HG03039 (cell line): ENCODE measurements around the gene FNBP1.
"Not testable (repeated sequence)": the region's sequence is repeated elsewhere in the genome, so short reads cannot be mapped to it uniquely, and the experiment has no call there.

Experiments
- ATAC-seq: cut with Tn5 transposase; IDR thresholded peaks from one replicate; pipeline ENCODE4 v1.9.1; 2021; ENCODE audit warnings: mild to moderate bottlenecking, moderate library complexity; ENCODE audit not compliant: unreplicated experiment

FNBP1 gene

DNA sequence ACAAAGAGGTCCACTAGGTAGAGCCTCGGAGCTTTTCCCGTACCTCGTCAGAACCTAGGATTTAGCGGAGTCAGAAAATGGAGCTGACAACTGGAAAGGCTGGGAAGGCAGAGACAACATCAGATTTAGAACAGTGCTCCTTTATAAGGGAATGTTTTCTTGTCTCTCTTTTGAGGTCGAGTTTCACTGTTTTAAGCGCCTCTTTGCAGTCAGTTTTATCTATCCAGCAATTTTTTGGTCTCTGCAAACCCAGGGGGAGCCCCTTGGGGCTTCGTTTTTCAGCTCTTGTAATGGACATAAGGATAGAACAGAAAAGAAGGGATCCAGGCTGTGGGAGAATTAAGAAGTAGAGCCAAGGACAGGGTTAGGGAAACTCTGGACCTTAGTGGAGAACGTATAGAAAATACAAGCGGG is 80.5 kb downstream of the FNBP1 start:
- no peak for ATAC-seq

DNA sequence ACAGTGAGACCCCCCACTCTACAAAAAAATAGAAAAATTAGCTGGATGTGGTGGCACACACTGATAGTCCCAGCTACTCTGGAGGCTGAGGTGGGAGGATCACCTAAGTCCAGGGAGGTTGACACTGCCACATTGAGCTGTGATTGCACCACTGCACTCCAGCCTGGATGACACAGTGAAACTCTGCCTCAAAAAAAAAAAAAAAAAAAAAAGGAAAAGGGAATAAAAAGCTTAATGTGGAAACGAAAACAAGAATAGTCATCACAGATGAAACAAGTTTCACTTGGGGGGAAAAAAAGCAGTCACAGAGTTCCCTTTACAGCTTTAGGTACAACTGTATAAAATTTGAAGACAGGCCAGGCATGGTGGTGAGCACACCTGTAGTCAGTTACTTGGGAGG is 84.2 kb downstream of the FNBP1 start:
- ATAC-seq: no peak

DNA sequence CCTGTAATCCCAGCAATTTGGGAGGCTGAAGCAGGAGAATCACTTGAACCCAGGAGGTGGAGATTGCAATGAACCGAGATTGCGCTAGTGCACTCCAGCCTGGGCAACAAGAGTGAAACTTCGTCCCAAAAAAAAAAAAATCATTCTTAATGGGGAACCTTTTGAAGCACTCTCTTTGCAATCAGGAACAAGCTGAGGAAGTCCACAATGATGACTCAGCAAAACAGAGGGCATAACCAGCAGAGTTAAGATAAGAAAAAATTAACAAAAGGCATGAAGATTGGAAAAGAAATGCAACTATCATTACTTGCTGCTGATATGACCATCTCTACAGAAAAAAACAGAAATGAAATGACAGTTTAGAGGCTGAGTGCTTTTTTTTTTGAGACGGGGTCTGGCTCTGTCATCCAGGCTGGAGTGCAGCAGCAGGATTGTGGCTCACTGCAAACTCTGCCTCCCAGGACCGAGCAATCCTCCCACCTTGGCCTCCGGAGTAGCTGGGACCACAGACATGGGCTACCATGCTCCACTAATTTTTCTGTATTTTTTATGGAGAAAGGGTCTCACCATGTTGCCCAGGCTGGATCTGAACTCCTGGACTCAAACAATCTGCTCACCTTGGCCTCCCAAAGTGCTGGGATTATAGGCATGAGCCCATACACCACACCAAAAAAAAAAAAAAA is 88.0 kb downstream of the FNBP1 start:
- ATAC-seq: no peak

DNA sequence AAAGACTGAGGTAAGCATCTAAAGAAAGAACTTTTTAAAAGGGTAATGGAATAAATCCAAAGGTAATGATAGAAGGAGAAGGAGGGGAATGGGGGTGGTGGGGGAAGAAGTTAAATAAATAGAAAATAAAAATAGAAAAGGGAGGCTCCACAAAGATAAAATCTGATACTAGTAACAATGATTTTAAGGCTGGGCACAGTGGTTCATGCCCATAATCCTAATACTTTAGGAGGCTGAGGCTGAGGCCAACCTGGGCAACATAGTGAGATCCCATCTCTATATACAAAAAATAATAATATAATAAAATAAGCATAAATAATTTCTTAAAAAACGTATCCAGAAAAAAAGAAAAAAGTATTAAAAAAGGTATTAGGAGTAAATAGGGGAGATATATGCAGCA is 89.3 kb downstream of the FNBP1 start:
- ATAC-seq: no peak

DNA sequence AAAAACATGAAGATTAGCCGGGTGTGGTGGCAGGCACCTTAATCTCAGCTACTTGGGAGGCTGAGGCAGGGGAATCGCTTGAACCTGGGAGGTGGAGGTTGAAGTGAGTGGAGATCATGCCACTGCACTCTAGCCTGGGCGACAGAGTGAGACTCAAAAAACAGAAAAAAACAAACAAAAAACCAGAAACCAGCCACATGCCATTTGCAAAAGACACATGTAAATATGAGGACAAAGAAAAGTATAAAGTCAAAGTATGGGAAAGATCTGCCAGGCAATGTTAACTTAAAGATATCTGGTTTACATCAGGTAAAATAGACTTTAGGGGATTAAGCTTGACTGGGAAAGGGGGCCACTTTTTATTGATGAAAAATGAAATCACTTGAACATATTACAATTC is 90.7 kb downstream of the FNBP1 start:
- ATAC-seq: no peak

DNA sequence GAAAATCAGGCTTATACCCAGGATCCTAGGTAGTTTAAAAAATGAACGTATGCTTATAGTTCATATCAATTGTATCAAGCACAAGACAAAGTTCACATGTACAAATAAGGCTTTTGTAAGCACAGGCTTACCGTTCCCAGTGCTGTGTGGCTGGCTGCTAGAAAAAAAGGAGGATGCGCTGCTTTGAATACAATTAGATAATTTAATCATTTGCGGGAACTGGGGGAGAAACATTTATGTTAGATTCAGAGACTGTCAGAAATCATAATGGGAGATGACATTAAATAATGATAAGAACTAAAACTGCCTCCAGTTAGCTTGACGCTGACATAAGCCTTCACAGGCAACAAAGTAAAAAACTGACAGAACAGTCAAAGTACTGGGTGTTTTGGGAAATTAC is 93.2 kb downstream of the FNBP1 start:
- ATAC-seq: no peak

DNA sequence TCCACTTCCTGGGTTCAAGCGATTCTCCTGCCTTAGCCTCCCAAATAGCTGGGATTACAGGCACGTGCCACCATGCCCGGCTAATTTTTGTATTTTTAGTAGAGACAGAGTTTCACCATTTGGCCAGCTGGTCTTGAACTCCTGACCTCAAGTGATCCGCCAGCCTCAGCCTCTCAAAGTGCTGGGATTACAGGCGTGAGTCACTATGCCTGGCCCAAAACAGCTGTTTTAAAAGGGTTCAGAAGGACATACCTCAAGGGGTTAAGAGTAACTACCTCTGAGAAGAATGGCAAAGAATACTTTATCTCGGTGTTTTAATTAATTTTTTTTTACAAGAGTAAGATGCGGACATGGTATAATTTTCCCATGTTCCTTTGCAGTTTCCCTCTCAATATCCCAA is 94.4 kb downstream of the FNBP1 start:
- not testable (repeated sequence) for ATAC-seq

DNA sequence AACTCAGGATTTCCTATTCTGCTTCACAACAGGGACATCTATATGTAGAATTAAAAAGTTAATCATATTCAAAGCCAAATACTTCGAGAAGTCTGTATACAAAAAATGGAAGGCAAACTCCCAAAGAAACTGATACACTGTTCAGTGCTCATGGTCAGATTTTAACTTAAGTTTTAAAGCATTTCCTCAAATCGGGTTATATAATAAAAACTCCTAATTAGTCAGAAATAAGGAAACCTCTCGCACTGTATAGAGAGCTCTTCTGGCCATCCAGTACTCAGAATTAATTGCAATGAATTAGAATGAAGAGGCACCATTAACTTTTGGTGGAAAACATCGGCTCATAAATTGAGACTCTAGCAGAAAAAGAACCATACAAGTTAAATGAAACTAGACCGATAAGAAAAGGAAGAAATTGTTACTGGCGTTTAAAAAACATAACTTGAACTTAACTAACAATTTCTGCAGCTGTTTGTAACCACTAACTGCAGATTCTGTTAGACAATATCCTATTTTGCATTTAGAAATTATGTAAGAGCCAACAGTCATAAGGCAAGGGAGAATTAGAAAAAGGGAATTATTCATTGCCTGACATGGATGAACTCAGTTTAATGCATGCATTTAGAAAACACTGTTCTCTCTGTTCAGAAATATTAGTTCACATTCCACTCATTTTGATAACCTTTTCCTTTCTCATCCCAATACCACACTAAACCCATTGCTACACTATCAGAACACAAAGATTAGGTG is 96.6 kb downstream of the FNBP1 start:
- ATAC-seq: no peak

DNA sequence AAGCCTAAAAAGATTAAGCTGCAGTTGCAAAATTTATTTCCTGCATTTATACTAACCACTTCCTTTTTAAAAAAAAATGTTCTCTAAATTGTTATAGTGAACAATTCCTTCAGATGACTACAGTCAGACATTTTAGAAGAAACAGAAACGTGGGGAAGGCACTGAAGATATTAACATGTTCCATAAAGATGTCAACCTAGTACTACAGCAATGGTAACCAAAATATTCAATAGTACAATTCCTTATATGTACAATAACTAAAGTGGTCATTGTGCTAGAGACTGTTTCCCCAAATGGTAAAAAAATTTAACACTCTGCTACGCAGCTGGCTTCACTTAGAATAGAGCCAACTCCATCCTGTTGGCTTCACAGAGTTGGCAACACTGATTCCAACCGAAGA is 97.7 kb downstream of the FNBP1 start:
- no peak for ATAC-seq

DNA sequence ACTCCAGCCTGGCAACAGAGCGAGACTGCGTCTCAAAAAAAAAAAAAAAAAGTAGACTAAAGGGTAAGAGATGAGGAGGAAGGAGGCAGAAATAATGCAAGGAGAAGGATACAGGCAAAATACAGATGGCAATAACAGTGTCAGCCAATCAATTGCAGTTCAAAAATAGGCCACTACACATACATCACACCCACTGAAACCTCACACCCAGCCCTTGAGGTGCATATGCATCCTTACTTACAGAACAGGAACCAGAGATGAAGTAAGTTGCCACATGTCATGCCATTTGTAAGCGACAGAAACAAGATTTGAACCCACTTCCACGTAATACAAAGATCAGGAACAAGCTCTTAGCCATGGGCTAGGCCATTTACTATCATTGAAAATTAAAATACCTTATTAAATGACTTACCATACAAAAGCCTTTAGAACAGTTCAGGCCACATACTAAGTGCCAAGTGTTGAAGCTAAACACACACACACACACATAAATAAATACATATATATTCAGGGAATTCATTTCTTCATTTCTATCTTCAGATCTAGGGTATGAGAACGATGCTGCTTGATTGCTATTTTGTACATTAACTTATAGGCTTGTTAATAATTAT is 98.4 kb downstream of the FNBP1 start:
- no peak for ATAC-seq

DNA sequence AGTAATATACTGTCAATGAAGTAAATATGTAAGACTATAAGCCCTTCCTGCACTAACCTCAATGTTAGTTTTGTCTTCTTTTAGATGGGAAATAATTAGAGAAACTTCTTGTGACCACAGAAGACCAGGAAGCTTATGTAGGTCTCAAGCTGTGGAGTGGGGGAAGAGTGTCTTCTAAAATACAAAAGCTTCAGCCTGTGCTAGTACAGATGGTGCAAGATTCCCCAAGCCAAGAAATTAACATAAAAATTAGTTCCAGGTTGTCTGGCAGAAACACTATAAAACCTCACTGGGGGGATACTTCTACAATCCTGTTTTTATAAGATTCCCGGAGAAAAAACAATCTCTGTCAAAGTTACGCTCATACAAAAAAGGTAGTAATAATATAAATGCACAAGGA is 103.6 kb downstream of the FNBP1 start:
- ATAC-seq: no peak

DNA sequence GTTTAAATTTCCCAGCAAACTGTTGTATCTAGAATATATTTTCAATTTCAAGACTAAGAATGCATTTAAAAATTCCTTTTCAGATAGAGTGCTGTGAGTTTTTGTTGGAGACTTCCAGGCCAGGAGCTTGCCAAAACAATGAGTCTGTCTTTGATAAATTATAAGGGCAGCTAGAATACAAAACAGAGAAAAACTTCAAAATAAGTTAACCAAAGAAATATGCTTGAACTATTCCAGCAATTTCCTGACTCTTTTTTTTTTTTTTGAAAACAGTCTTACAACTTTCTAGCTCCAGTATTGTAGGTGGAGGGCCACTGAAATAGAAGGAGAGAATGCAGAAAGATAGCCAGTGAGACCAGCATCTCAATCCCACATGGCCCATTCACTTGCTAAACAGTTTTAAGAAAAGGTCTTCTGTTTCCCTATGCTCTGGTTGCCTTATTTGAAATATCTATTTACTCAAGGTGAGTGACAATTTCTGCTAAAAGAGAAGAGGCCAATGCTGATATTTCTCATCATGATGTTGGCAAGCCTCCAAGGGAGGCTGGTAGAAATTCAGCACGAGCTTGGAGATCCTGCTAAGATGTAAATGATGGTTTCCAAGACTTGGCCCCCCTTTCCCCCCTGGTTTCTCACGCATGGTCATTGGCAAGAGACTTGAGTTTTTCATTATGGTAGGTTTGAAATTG is 104.6 kb downstream of the FNBP1 start:
- ATAC-seq: no peak

DNA sequence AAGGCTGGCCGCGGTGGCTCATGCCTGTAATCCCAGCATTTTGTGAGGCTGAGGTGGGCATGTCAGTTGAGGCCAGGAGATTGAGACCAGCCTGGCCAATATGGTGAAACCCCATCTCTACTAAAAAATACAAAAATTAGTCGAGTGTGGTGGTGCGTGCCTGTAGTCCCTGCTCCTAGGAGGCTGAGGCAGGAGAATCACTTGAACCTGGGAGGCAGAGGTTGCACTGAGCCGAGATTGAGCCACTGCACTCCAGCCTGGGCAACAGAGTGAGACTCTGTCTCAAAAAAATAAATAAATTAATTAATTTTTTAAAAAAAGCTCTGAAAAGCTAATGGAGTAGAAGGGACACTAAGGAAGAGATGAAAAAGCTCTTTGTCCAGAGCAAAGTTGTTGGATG is 105.1 kb downstream of the FNBP1 start:
- ATAC-seq: not testable (repeated sequence)

DNA sequence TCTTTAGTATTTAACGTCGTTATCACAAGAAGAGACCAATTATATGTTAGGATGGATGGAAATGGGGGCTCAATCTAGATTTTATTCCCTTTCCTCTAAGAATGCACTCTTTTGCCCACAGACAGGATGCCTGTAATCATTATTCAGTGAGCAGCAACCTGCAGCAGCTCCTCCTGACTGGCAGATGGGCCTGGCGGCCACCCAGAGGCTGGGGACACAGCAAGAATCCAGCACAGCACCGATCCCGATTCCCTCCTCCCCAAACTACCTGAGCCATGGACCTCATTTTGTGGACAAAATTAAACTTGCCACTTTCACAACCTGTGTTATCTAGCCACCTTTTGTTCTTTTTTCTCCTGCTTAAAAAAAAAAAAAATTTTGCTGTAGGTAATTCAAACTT is 106.8 kb downstream of the FNBP1 start:
- ATAC-seq: no peak

DNA sequence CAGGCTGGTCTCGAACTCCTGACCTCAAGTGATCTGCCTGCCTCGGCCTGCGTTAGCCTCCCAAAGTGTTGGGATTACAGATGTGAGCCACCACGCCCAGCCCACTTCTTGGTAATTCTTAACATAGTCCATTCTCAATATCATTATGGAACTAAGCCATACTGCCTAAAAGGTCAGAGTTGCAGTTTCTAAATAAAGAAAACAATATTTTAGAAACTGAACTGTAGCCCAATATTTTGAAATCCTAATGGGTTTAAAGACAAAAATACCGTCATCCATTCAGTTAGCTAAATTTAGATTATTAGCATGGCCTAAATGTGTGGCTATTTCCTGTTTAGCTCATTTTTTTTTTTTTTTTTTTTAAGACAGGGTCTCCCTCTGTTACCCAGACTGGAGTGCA is 108.2 kb downstream of the FNBP1 start:
- ATAC-seq: no peak

DNA sequence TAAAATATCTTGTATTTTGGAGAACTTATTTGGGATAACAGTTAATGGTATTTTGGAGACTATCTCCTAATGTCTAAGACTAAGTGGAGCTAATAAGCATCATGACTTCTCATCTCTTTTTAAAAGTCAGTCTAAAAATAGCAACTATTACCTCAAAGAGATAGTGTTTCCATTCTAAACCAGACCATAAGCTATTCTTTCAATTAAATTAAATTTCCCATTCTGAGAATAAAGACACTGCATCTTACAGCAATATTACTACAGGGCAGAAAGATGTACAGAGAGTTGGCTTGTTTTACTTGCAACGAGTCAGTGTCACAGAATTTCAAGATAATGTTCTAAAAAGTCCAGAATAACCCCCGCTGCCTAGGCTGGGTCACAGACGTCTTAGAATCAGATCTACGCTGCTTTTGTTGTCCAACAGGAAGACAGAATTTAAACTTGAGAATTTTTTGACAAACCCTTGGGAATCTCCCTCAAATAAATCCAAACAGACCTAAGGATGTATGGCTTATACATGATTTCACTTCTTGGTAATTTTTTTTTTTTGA is 108.9 kb downstream of the FNBP1 start:
- no peak for ATAC-seq

DNA sequence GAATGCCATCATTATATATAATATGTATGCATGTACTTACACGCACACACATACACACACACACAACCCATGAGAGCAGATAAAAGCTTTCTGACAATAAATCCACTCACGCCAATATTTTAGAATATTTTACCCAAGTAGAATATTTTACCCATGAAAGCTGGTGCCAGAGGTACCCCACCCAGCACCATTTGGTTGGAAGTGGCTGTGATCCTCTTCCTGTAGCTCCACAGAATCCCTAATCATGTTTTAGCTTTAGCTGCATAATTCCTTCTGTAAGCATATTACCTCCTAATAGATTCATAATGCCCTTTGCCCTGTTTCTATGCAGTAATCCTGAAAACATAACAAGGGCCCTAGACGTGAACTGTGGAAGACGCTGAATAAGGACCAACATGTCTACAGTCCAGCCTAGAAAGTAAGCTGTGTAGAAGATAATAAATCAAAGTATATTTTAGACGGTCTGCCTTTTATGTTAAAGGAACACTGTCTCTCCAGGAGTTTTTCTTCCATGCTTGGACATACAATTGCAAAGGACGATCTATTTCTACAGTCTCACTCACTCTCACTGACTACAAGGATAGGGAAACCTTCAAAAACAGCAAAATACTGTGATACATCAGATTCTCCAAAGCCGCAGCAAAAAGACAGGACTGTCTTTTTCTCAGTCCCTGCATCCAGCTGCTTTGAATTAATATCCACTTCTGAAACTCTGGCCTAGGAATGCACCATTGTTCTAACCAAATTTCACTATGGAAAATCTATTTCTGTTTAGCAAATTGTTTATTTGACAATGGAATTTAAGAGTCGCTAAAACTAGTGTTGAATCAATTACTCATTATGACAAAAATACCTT is 109.6 kb downstream of the FNBP1 start:
- ATAC-seq: no peak

DNA sequence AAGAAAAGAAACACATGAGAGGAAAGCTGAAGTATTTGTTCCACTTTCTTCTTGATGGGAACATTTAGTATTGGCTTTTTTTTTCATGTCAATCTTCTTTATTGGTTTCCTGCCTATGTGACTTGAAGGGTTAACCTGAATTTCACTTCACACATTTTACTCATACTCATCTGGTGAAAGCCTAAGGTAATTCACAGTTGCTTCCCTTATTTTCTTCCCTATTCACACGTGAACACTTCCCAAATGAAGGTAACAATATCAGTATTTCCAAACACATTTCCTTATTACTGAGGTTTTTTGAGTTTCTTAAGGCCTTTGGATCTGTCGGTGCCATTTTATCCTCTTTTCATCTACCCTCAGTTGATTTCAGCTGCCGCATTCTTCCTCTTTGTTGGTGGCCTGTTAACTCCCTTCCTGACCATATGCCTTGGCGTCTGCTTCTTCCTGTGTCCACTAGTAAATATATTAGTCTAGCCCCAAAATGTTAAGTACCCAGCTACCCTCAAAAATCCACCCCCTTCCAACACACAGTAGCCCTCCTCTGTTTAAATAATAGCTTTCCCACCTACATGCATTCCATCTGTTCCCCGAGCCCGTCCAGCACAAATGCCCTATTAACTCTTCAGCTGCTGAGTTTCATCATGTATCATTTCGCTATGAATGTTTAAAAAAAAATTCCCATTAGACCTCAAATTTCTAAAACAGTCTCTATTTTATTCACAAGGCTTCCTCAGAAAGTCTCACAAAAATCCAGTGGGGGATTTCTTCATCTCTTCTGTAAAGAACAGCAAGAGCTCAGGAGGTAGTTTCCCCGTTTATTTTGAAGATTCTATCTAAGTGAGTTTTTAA is 110.5 kb downstream of the FNBP1 start:
- no peak for ATAC-seq

DNA sequence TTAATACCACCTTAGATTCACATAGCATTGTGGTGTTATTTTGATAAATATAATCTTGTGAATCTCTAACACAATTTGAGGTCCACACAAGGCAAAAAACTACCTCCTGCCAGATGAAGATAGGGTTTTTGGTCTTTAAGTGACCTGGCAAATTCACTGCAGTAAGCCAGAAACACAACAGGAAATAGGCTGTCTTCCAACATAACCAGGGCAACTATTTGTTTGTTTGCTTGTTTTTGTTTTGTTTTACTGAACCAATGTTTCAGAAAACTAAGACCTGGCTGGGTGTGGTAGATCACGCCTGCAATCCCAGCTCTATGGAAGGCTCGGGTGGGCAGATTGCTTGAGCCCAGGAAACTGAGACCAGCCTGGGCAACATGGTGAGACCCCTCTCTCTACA is 112.2 kb downstream of the FNBP1 start:
- ATAC-seq: no peak
